Neural cell (in vitro differentiated cells): Measurements from ENCODE around the gene WDR83. TPM values are rescaled to one million over a fixed set of nuclear protein-coding genes. Genes with fewer than 3 reads are reported as not detected.
A peak's percentile ranks its signal among the peaks of the same experiment; 100 is the strongest.
"Not testable (repeated sequence)": the region's sequence is repeated elsewhere in the genome, so short reads cannot be mapped to it uniquely, and the experiment has no call there.

Experiments
- H2AFZ ChIP-seq: fragments of 200-600, 300-800 bp; sonication (generic), shearing (Covaris generic); 2 replicates; pipeline ENCODE4 v1.6.0; 2014; ENCODE audit warnings: low read depth, mild to moderate bottlenecking, antibody characterized with exemption, low read length, moderate library complexity
- H3F3A ChIP-seq: fragments of 200-600 bp; shearing (Covaris generic); 2 replicates; pipeline ENCODE4 v1.6.1; 2016; ENCODE audit warnings: mild to moderate bottlenecking, moderate library complexity, mixed read lengths, antibody characterized with exemption, low read length; ENCODE audit not compliant: insufficient read depth, poor library complexity, severe bottlenecking
- H3K27ac ChIP-seq: fragments of 200-600, 300-800 bp; sonication (generic), shearing (Covaris generic); 2 replicates; pipeline ENCODE4 v1.5.1; 2014; ENCODE audit warnings: mild to moderate bottlenecking, low read length, moderate library complexity
- H3K27me3 ChIP-seq: fragments of 300-800, 200-600 bp; sonication (generic), shearing (Covaris generic); 2 replicates; pipeline ENCODE4 v1.6.0; 2014; ENCODE audit warnings: mild to moderate bottlenecking, low read depth, low read length, moderate library complexity; ENCODE audit not compliant: insufficient read depth
- H3K36me3 ChIP-seq: fragments of 300-800, 200-600 bp; sonication (generic), shearing (Covaris generic); 2 replicates; pipeline ENCODE4 v1.5.1; 2014; ENCODE audit warnings: mild to moderate bottlenecking, antibody characterized with exemption, low read length, moderate library complexity; ENCODE audit not compliant: insufficient read depth
- H3K4me2 ChIP-seq: fragments of 300-800, 200-600 bp; sonication (generic), shearing (Covaris generic); 2 replicates; pipeline ENCODE4 v1.6.0; 2014; ENCODE audit warnings: mild to moderate bottlenecking, low read length
- H3K4me3 ChIP-seq: fragments of 300-800, 200-600 bp; sonication (generic), shearing (Covaris generic); 2 replicates; pipeline ENCODE4 v1.5.1; 2014; ENCODE audit warnings: mild to moderate bottlenecking, low read length, moderate library complexity
- H3K79me2 ChIP-seq: fragments of 200-600 bp; shearing (Covaris generic); replicated peaks from 2 replicates; pipeline ENCODE4 v1.6.0; 2014; ENCODE audit warnings: mild to moderate bottlenecking, low read length, moderate library complexity; ENCODE audit not compliant: insufficient read depth
- H3K9ac ChIP-seq: fragments of 300-800, 200-600 bp; sonication (generic), shearing (Covaris generic); 2 replicates; pipeline ENCODE4 v1.6.1; 2016; ENCODE audit warnings: mild to moderate bottlenecking, low read length, mixed read lengths
- H3K9me2 ChIP-seq: fragments of 200-600 bp; shearing (Covaris generic); 2 replicates; pipeline ENCODE4 v1.6.1; 2016; ENCODE audit warnings: mild to moderate bottlenecking, low read length, mixed read lengths; ENCODE audit not compliant: insufficient read depth
- H3K9me3 ChIP-seq: fragments of 200-600, 300-800 bp; sonication (generic), shearing (Covaris generic); 2 replicates; pipeline ENCODE4 v1.6.1; 2016; ENCODE audit warnings: mild to moderate bottlenecking, mixed run types, low read length, moderate library complexity, mixed read lengths
- H4K20me1 ChIP-seq: fragments of 200-600 bp; shearing (Covaris generic); 2 replicates; pipeline ENCODE4 v1.6.1; 2016; ENCODE audit warnings: mild to moderate bottlenecking, mixed run types; ENCODE audit not compliant: insufficient read depth
- EP300 ChIP-seq: fragments of 450-650 bp; conservative IDR thresholded peaks from 2 replicates; pipeline ENCODE4 v1.6.1; 2014; ENCODE audit warnings: antibody characterized with exemption, mild to moderate bottlenecking, moderate library complexity; ENCODE audit not compliant: poor library complexity, severe bottlenecking
- EZH2 ChIP-seq: fragments of 200-600, 300-800 bp; shearing (Covaris generic), sonication (generic); IDR thresholded peaks from 2 replicates; pipeline ENCODE4 v1.6.1; 2014; ENCODE audit warnings: antibody characterized with exemption, low read length, borderline replicate concordance, mild to moderate bottlenecking; ENCODE audit not compliant: insufficient read depth, poor library complexity, severe bottlenecking
- MXI1 ChIP-seq: fragments of 450-650 bp; conservative IDR thresholded peaks from 2 replicates; pipeline ENCODE4 v1.6.1; 2014; ENCODE audit warnings: antibody characterized with exemption, mild to moderate bottlenecking; ENCODE audit not compliant: poor library complexity, severe bottlenecking
- POLR2AphosphoS5 ChIP-seq: IDR thresholded peaks from 2 replicates; pipeline ENCODE4 v1.6.1; 2012
- RAD21 ChIP-seq: fragments of 450-650 bp; conservative IDR thresholded peaks from 2 replicates; pipeline ENCODE4 v1.6.1; 2014; ENCODE audit warnings: antibody characterized with exemption, mild to moderate bottlenecking, moderate library complexity
- SMC3 ChIP-seq: fragments of 450-650 bp; conservative IDR thresholded peaks from 2 replicates; pipeline ENCODE4 v1.6.1; 2014; ENCODE audit warnings: antibody characterized with exemption, mild to moderate bottlenecking, moderate library complexity; ENCODE audit not compliant: poor library complexity
- TAF1 ChIP-seq: IDR thresholded peaks from 2 replicates; pipeline ENCODE4 v1.6.1; 2012; ENCODE audit warnings: low read depth
- polyA plus RNA-seq: library from polyadenylated mRNA; depleted of rRNA; stranded (reverse); fragments of >200 nt; gene quantifications from 2 replicates; pipeline ENCODE4 v1.2.3, GENCODE V29; 2014
- TF ChIP-seq, protein P1 (sequence below): IDR thresholded peaks from 2 replicates; pipeline ENCODE4 v1.6.1; 2012; ENCODE audit warnings: borderline replicate concordance
- TF ChIP-seq, protein P2 (sequence below): fragments of 450-650 bp; IDR thresholded peaks from 2 replicates; pipeline ENCODE4 v1.5.1; 2014; ENCODE audit warnings: antibody characterized with exemption, mild to moderate bottlenecking, moderate library complexity; ENCODE audit not compliant: poor library complexity, severe bottlenecking

Gene WDR83
- polyA plus RNA-seq, 1 donor from 2014 or later = 45.3 TPM

DNA sequence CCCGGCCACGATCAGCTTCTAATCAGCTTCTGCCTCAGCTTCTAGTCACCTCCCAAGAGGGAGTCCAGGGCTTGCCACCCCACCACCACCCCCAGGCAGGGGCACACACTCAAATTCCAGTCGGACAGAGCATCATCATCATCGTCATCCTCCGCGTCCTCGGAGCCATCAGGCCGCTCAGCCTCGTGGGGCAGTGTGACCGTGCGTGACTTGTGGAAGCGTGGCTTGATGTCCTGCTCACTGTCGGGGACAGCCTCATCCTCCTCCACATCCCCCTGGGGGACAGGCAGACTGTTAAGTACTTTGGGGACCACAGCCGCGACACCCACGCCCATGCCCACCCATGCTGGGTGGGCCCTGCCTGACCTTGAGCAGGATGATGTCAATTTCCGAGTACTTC, 44.6 kb downstream of the WDR83 start:
- Histone ChIP-seq H3K9me3 (no peaks in the 10 kb centered on the region), H3K4me2 (no peak overlapping the region), H3K27me3 (no peaks in the 10 kb centered on the region), H3K79me2 (no peaks in the 10 kb centered on the region), H3F3A (no peaks in the 10 kb centered on the region), H3K36me3 (peaks cover 5% of the 10 kb centered on the region), H2AFZ (no peak overlapping the region), H3K9me2 (no peaks in the 10 kb centered on the region), H3K9ac (no peak overlapping the region), H3K27ac (no peak overlapping the region), H3K4me3 (no peak overlapping the region), H4K20me1 (no peaks in the 10 kb centered on the region)
- TF ChIP-seq, protein P1, sequence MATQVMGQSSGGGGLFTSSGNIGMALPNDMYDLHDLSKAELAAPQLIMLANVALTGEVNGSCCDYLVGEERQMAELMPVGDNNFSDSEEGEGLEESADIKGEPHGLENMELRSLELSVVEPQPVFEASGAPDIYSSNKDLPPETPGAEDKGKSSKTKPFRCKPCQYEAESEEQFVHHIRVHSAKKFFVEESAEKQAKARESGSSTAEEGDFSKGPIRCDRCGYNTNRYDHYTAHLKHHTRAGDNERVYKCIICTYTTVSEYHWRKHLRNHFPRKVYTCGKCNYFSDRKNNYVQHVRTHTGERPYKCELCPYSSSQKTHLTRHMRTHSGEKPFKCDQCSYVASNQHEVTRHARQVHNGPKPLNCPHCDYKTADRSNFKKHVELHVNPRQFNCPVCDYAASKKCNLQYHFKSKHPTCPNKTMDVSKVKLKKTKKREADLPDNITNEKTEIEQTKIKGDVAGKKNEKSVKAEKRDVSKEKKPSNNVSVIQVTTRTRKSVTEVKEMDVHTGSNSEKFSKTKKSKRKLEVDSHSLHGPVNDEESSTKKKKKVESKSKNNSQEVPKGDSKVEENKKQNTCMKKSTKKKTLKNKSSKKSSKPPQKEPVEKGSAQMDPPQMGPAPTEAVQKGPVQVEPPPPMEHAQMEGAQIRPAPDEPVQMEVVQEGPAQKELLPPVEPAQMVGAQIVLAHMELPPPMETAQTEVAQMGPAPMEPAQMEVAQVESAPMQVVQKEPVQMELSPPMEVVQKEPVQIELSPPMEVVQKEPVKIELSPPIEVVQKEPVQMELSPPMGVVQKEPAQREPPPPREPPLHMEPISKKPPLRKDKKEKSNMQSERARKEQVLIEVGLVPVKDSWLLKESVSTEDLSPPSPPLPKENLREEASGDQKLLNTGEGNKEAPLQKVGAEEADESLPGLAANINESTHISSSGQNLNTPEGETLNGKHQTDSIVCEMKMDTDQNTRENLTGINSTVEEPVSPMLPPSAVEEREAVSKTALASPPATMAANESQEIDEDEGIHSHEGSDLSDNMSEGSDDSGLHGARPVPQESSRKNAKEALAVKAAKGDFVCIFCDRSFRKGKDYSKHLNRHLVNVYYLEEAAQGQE = no peak
- TF ChIP-seq EP300 = no peak
- TF ChIP-seq EZH2 = no peak
- TF ChIP-seq MXI1 = no peak
- no peak for TF ChIP-seq RAD21
- TF ChIP-seq, protein P2, sequence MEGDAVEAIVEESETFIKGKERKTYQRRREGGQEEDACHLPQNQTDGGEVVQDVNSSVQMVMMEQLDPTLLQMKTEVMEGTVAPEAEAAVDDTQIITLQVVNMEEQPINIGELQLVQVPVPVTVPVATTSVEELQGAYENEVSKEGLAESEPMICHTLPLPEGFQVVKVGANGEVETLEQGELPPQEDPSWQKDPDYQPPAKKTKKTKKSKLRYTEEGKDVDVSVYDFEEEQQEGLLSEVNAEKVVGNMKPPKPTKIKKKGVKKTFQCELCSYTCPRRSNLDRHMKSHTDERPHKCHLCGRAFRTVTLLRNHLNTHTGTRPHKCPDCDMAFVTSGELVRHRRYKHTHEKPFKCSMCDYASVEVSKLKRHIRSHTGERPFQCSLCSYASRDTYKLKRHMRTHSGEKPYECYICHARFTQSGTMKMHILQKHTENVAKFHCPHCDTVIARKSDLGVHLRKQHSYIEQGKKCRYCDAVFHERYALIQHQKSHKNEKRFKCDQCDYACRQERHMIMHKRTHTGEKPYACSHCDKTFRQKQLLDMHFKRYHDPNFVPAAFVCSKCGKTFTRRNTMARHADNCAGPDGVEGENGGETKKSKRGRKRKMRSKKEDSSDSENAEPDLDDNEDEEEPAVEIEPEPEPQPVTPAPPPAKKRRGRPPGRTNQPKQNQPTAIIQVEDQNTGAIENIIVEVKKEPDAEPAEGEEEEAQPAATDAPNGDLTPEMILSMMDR = no peak
- TF ChIP-seq SMC3 = no peak
- TF ChIP-seq TAF1 = no peak
- TF ChIP-seq POLR2AphosphoS5 = no peak

DNA sequence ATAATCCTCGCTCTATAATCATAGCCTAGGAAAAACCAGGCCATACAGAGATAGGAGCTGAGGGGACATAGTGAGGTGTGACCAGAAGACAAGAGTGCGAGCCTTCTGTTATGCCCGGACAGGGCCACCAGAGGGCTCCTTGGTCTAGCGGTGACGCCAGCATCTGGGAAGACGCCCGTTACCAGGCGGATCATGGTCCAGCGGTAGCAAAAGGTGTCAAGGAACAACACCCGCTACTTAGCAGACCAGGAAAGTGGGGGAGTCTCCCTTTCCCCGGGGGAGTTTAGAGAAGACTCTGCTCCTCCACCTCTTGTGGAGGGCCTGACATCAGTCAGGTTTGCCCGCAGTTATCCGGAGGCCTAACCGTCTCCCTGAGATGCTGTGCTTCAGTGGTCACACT, 45.5 kb downstream of the WDR83 start:
- H3K9me3 ChIP-seq, H2AFZ ChIP-seq, H3F3A ChIP-seq, H3K79me2 ChIP-seq, H3K4me2 ChIP-seq, H4K20me1 ChIP-seq, H3K27me3 ChIP-seq, H3K4me3 ChIP-seq, H3K9me2 ChIP-seq, H3K9ac ChIP-seq, H3K36me3 ChIP-seq, H3K27ac ChIP-seq: not testable (repeated sequence)
- TF ChIP-seq, protein P2 = peak; percentile 43
- TF ChIP-seq SMC3 = peak; percentile 42

DNA sequence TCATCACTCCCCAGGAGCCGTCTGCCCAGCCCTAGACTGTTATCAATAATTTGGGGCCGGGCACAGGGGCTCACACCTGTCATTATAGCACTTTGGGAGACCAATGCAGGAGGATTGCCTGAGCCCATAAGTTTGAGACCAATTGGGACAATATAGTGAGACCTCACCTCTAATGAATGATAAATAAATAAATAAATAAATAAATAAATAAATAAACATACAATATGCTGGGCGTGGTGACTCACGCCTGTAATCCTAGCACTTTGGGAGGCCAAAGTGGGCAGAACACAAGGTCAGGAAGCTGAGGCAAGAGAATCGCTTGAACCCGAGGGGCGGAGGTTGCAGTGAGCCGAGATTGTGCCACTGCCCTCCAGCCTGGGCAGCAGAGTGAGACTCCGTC, 46.7 kb downstream of the WDR83 start:
- not testable (repeated sequence) for H2AFZ ChIP-seq, H3K9me2 ChIP-seq, H3K4me2 ChIP-seq, H3K36me3 ChIP-seq, H4K20me1 ChIP-seq, H3K27me3 ChIP-seq, H3K4me3 ChIP-seq, H3F3A ChIP-seq, H3K79me2 ChIP-seq, H3K9me3 ChIP-seq, H3K9ac ChIP-seq, H3K27ac ChIP-seq
